NCI-H1417 treated with DMSO at 0.1 percent for 48 hours (cell line): ENCODE data around the gene PROS1.

Source experiments
- DNase-seq: peaks from one replicate; lab custom pipeline; 2025; lab: John Stamatoyannopoulos, UW

Gene PROS1

DNA sequence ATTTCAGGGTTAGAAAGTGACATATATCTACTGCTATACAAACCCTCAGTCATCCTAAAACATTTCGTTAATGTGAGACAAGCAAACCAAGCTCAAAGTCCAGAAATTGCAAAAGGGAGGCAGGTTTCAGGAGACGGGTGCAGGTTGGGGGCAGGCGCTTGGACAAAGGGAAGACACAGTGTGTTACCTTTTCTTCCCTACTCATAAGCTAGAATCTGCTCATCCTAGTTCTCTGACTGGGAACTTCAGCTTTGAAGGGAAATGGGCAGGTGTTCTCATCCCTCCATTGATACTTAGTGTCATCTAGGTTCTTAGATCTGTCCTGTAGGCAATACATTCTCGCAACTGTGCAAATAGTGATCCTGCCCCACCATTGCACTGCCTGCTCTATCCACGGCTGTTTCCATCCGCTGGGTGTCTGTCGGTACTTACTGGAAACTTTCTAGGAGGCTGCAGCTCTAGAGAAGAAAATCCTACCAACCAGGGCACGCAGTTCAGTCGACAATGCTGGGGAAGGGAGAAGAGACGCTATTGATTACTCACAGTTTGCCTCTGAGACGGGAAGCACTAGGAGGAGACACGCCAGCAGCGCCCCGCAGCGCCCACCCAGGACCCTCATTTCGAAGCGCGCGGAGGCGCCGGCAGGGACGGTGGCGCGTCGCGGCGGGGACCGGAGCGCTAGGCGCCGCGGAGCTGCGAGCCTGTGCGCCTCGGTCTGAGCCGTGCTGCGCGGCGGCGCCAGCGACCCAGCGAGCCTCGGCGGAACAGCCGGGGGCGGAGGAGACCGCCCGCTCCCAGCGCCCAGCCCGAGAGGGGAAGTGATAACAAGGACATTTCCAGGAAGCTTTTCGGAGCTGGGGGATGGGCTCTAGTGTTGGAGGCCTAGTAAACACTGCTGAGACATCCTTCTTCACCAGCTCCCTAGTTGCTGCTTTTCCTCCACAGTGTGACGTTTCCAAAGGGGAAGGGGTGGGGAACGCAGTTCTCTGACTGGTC, at the start of gene PROS1:
PROS1 (minus strand) TSS at position 766 of the 996 bp plus-strand sequence; CDS start at position 619, 147 bp downstream.
- peak; percentile 26 for DNase-seq

DNA sequence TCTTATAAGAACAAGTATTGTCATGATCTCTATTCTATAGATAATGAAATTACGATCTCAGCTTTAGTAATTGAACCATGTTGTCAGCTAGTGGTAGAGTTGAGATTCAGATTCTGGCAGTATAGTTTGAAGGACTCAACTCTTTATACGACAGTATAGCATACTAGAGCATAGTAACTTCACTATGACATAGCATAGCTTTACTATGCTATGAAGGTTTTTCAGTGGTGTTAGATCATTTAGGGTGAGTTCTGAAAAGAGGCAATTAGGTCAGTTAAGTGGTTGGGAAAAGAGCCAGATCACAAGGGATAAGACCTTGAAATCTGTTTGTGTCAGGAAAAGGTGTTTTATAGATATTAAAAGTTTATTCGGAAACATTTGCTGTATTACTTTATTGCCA, 46.6 kb upstream of the PROS1 start:
- DNase-seq = no peak

DNA sequence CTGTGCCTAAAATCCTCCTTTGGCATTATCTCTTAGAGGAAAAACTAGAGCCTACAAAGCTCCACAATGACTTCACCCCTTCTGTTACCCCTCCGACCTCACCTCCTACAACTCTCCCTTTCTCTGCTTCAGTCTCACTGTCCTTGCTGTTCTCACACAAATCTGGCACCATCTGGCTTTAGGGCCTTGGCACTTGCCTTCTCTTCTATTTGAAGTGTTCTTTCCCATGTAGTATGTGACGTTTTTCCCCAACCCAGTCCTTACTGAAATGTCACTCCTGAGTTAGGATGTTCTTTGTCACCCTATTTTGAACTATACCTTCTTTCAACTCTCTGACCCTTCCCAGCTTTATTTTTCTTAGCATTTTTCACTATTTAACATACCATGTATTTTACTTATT, 46.0 kb upstream of the PROS1 start:
- DNase-seq = no peak

DNA sequence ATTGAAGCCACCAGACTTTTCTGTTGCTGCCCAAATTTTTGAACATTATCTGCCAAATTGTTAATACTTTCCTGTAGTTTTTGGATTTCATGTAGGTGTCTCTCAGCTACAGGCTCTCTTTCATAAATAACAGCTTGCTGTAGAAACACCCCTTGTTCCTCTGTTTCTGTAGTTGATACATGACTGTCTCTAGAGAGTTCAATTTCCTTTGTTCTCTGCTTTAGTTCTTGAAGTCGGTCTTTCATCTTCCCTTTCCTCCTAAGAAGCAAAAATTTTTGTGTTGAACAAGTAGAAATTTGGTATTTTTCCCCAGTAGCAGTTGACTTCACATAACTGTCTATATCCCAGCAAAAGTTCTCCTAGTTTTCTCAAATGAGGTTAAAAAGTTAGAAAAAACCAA, 41.3 kb upstream of the PROS1 start:
- DNase-seq = no peak

DNA sequence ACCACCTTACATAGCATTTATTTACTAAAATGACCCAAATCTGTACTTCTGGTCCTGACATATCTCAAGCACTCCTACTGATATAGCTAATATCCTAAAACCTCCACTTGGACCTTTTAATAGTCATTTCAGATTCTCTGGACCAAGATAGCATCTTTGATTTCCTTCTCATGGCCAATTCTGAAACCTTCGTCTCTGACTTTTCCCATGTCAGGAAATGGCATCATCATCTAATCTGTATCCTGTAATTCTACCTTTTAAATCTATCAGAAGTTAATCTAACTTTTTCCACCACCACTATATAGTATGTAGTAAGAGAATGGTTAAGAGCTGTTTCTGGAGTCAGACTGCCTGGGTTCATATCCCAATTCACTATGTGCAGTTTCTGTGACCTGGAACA, 38.5 kb upstream of the PROS1 start:
- DNase-seq = no peak

DNA sequence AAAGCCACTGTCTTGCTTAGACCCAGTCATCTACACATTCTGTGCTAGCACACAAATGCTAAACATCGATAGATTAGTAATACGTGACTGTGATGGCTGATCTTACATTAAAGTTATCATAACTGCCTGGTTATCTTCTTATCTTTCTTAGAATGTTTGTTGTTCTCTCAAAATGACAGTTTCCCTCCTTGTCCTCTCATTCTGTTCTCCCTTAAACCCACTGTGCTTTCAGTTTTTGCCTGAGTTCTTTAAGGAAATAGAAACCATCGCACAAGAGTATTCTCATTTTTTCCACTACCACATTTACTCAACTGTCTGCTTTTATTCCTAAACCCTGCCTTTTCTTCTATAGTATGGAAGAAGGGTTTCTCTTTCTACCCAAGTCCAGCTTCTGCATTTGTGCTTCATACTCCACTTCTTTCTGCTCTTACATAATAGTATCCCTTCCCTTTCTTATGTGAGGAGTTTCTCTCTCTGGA, 37.6 kb upstream of the PROS1 start:
- DNase-seq = no peak

DNA sequence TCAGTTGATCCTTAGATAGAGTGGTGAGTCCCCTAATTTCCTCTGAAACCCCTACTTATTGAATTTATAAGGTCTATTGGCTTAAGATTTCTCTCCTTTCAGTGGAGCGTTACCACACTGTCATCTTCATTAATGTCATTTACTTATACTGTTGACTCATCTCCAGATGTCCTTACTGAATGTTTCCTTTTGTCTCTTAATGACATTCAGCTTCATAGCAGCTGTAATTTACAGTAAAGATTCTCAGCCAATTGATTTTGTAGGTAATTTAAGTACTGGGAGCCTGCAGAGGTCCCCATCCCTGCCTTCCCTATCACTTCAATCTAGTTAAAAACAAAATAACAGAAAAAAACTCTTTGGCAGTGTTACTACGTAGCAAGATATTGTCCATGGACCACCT, 35.9 kb upstream of the PROS1 start:
- no peak for DNase-seq

DNA sequence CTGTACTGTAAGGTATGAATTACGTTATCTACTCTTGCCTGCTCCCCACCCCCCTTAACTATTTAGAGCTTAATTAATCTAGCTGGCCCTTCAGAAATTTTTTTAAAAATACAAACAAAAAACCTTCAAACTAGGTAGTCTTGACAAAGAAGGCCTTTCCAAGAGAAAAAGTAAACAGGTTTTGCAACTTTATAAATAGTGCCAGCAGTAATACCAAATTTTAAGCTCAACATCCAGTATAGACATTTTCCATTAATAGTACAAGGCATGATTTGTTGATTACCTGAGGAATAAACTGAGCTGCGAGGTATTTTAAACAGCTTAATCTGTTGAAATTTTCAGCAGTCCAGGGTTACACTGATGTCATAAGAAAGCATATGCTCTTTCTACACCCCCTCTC, 34.6 kb upstream of the PROS1 start:
- no peak for DNase-seq

DNA sequence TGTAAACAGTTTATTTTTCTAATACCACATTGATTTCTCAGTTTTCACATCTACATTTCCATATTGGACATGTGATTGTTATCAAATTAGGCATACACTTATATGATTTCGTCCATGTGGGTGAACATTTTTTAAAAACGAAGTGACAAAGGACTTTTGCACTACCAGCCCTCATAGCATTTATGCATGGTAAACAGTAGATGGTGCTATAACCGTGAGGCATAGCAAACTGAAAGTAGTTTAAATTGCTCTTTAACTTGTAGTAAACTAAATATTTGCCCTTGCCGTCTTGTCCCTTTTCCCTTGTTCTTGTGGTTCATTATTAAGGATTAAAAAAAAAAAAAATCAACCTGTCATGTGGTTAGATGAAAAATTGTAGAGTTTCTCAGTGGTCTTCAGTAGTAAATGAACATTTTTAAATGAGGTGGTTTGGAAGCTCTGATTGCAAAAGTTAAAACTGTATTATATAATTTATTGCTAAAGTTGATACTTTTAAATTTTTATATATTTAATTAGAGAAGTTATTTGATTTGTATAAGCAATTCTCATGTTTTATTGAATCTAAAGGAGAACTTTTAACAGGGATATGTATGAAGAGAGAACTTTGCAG, 30.7 kb upstream of the PROS1 start:
- no peak for DNase-seq

DNA sequence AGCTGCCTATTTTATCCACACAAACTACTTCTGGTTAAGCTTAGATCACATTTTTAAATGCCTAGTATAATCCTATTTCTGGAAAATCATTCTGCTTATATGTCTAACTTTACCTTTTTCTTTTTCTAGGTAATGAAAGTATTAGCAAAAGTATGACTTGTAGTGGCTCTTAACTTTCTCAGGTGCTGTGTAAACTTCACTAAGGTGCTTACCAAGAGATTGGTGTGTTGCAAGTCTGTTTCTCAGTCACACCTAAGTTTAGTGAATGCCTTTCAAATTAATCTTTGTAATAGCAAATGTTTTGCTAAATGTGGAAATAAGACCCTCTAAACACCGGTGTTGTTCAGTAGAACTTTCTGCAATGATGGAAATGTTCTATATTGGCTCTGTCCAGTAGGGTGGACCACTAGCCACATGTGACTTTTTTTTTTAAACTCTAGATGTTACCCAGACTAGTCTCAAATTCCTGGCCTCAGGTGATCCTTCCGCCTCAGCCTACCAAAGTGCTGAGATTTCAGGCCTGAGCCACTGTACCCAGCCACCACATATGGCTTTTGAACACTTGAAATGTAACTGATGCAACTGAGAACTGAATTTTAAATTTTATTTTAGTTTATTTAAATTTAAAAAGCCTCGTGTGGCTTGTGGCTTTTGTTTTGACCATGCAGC, 28.3 kb upstream of the PROS1 start:
- no peak for DNase-seq

DNA sequence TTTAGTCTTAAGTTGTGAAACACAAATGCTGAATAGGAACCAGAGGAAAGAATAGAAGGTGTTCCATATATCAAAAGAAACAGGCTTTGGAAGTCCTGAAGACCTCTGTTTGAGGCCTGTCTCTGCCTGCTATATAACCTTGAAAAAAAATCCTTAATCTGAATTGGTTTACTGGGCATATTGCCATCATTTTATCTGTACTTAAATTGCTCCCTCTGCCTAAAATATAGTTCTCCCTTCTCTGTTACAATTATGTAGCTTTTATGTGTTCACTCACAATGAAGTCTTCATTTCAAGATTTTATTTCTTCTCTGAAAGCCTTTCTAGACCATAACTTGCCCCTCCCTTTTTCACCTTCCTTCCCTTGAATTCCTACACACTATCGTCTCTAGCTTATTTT, 27.5 kb upstream of the PROS1 start:
- no peak for DNase-seq

DNA sequence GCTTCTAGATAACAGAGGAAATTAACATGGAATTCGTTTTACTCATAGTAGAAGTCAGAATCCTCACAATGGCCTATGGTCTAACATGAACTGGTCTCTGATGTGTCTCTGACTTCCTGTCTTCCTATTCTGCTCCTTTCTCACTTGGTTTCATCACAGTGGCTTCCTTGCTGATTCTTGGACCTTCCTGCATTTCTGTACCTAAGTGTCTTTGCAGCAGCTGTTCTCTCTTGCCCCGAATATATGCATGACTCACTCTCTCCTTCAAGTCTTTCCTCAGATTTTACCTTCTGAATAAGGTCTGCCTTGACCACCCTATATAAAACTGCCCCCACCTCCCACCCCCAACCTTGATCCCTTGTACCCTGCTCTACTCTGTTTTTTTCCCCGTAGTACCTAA, 20.4 kb upstream of the PROS1 start:
- DNase-seq = no peak

DNA sequence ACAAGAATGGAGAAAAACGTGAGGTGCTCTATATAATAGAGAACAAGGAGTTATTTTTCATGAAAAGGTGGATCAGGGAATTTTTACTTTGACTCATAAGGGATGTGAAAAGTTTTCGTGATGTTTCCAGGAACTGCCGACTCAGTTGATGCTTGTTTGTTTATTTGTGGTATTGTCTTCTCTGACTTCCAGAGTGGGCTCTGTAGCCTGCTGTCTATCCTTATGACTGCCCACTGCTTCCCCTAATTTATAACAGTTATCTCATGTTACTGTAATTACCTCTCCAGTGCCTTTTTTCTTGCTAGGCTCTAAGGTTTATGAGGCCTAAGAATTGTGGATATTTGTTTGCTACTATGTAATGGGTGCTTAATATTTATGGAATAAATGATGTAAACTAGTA, 18.5 kb upstream of the PROS1 start:
- no peak for DNase-seq

DNA sequence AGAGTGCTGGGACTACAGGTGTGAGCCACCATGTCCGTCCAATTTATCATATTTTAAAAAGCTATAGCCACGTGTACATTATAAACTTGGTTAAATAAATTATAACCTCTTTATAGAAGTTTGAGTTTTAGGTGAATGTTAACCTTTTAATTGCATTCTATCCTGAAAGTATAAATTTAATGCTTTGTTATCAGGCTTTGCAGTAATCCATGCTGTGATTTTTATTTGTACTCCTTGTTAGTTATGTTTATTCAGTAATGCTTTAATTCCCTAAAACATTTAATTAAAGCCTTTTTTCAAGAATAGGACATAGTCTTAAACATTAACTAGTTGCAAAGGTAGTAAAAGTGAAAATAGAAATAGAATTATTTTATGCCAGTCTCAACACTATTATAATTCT, 17.9 kb upstream of the PROS1 start:
- no peak for DNase-seq

DNA sequence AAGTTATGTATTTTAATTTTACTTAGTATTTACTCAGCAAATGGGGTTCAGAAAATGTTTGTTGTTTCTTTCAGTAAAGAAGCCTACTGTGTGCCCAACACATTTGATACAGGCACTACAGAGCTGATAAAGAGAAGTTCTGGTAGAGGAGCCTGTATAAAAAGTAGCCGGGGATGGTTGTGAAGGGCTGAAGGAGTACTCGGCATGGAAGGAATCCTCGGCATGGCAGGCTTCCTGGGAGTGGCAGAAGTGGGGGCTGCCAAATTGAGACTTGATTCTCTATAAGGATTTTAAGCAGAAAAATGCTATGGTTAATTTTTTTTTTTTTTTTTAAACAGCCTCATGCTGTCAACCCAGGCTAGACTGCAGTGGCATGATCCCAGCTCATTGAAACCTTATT, 15.5 kb upstream of the PROS1 start:
- DNase-seq = no peak

DNA sequence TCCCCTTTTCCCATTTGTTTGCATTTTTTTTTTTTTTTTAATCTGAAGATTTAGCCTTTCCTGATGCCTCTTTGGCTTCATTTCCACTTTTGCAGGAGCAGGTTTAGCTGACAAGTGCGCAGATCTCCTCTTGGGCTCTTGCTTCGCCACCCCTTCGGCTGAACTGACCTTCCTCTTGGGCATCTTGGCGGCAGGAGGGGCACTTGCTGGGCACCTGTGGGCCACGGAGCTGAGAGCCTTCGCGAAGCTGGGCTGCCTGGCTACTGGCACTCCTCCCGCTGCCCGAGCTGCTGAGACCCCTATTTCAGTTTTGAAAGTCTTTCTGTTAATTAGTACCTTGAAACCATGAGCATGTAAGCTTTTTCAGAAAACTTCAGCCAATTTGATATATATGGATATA, 15.1 kb upstream of the PROS1 start:
- DNase-seq = no peak

DNA sequence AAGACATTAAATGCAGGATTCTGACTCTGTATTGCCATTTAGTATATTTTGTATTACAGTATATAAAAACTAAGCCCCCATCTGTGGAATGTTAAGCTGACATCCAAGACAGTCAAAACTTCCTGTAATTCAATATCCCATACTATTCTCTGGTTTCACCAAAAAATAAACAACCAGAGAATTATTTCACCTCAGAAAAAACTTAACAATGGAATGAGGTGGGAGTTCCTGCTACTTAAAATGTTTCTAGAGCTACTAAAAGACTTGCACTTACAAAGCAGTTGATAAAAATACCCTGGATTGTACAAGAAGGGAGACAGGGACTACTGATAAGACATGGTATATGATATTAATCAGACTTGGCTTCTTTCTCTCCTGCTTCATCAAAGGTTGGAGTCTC, 14.6 kb upstream of the PROS1 start:
- no peak for DNase-seq

DNA sequence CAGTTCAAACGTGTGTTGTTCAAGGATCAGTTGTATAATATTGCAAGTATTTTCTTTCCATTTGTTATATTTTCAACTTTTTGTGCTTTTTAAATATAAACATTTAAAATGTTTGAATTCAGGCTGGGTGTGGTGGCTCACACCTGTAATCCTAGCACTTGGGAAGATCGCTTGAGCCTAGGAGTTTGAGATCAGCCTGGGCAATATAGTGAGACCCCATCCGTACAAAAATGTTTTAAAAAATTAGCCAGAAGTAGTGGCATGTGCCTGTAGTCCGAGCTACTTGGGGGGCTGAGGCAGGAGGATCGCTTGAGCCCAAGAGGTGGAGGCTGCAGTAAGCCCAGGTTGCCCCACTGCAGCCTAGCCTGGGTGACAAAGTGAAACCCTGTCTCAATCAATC, 10.9 kb upstream of the PROS1 start:
- DNase-seq = no peak

DNA sequence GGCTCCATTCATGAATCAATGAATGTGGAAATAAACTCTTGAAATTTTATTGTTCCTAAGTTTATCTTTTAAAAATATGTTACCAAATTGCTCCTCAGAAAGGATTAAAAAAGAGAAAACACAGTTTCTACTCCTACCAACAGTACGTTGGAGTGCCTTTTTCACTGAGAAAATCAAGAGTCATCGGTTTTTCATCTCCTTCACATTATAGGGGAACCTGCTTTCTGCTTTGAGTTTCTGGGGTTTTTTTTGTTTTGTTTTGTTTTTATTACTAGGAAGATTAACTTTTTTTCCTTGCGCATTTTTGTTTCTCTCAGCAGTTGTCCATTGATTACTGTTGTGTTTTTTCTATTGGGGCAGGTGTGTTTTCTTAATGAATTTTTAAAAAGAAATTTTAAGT, 9.7 kb upstream of the PROS1 start:
- no peak for DNase-seq

DNA sequence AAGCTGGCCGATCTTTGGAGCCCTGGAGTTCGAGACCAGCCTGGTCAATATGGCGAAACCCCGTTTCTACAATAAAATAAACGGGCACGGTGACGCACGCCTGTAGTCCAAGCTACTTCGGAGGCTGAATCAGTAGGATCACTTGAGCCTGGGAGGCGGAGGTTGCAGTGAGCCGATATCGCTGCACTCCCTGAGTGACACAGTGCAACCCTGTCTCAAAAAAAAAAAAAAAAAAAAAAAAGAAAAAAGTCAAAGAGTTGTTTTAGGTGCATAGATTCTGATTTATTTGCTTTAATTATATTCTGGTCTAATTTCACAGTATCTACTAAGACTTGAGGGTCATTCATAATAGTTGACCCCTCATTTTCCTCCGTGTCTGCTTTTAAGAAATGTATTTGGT, 8.0 kb upstream of the PROS1 start:
- DNase-seq = no peak

DNA sequence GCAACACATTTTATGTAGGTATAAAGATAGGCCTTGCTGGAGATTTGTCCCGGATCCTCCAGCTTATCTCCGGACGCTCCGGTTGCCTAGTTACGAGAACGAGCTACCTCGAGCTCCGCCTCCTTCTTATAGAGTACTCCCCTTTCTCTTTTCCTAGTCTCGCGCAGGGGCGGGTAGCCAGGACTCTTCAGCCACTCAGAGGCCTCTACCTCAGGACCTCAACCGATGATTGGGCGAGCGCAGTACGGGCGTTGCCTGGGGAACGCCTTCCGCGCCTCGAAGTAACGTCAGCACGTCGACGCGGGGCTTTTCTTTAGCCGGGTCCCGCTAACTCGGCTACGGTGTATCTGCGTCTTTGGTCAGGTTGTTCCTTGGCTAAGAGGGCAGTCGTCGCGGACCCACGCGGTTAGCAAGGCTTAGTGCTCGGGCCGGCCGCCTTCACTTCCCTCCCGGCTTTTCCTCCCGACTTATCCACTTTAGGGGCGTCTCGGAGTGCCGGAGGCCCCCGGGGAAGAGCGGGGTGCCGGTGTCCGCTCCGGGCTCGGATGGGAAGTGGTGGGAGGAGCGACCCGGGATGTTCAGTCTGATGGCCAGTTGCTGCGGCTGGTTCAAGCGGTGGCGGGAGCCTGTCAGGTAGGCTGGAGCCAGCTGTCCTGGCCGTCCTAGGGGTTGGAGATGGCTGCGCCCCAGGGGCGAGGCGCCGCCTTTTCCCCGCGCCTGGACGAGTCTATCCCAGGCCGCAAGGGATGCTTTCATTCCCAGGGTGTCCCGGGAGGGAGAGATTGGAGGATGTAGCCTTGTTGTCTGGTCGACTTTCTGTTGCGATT, 6.4 kb upstream of the PROS1 start, which contains the start of gene ARL13B:
ARL13B (plus strand) TSS at position 306 of the 827 bp plus-strand sequence; CDS start at position 575, 269 bp downstream.
- DNase-seq = peak; percentile 94

DNA sequence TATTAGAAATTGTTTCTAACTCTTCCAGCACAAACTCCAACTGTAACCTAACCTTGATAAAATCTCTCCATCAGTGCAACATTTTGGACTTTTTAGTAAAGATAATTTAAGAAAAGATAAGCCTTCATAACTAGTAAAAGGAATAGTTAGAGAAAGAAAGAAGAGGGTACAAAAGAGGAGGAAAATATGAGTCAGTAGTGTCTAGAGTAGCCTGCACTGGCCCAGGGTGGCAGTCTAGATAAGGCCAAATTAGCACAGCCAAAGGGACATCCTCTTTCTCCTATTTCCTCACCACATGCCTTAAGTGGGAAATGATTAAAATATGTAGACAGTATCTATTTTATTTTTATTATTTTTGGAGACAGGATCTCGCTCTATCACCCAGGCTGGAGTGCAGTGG, 3.7 kb downstream of the PROS1 start:
- no peak for DNase-seq
